K562 (cell line): ENCODE measurements around the gene CCDC13. TPM values are rescaled to one million over a fixed set of nuclear protein-coding genes. Genes with fewer than 3 reads are reported as not detected.

Experiments
- ATAC-seq: fragments of 200-7000 bp; cut with Tn5 transposase; 3 replicates; pipeline ENCODE4 v1.9.1; 2020; ENCODE audit warnings: moderate library complexity
- BruUV-seq: library from RNA; stranded (reverse); fragments of 400-500 nt; replicated peaks from 2 replicates; lab custom pipeline; 2021; lab: Mats Ljungman, UMichigan
- CTCF ChIA-PET: fragments of 300-600 bp; formaldehyde crosslinking; extraction: SDS; loops from one replicate; lab custom pipeline; 2021; ENCODE audit warnings: low intra/inter-chr PET ratio; lab: Yijun Ruan, JAX
- POLR2A ChIA-PET: fragments of 300-600, 350-650 bp; sonication (Branson Sonifier 250); formaldehyde crosslinking; extraction: SDS; loops from one replicate; lab custom pipeline; 2021; ENCODE audit warnings: antibody characterized with exemption, inconsistent platforms; lab: Yijun Ruan, JAX
- DNase-seq, 4 experiments: peaks; one replicate each; pipeline versions ENCODE4 v3.0.0 to v3.0.0-alpha.2; 2011 to 2018; ENCODE audit warnings: low spot score in 3 of 4, mixed read lengths in 3 of 4; ENCODE audit errors: extremely low read depth in 1 of 4
- FAIRE-seq: peaks from 2 replicates; lab custom pipeline; 2011; peaks lifted over from hg19 to GRCh38; lab: Jason Lieb, UNC
- H2AFZ ChIP-seq: 2 replicates; pipeline ENCODE4 v1.6.0; 2011; ENCODE audit warnings: low read depth, low read length, control low read depth, inconsistent platforms
- H3K27ac ChIP-seq: fragments of 200-600 bp; 3 replicates; pipeline ENCODE4 v1.8.0; 2011; ENCODE audit warnings: low read depth, mild to moderate bottlenecking, control low read depth, inconsistent platforms, low read length, moderate library complexity, mixed read lengths; ENCODE audit errors: extremely low read depth
- H3K27me3 ChIP-seq, 2 experiments: fragments of 300-600 bp in 1 of 2; 2 replicates in 1 of 2; 3 replicates in 1 of 2; pipeline versions ENCODE4 v1.6.0 to v1.8.0; 2011; ENCODE audit warnings: inconsistent platforms in 2 of 2, low read length in 2 of 2, mild to moderate bottlenecking in 1 of 2, mixed read lengths in 1 of 2, moderate library complexity in 1 of 2; ENCODE audit not compliant: control insufficient read depth in 2 of 2, insufficient read depth in 2 of 2
- H3K36me3 ChIP-seq: fragments of 300-600 bp; 3 replicates; pipeline ENCODE4 v1.8.0; 2011; ENCODE audit warnings: mild to moderate bottlenecking, low read length, inconsistent platforms; ENCODE audit not compliant: control insufficient read depth, insufficient read depth
- H3K4me1 ChIP-seq, 2 experiments: fragments of 200-600 bp in 1 of 2; replicated peaks in 1 of 2; 2 replicates in 1 of 2; 3 replicates in 1 of 2; pipeline versions ENCODE4 v1.5.1 to v1.8.0; 2011; ENCODE audit warnings: inconsistent platforms in 2 of 2, low read length in 2 of 2, mild to moderate bottlenecking in 1 of 2, mixed read lengths in 1 of 2, moderate library complexity in 1 of 2; ENCODE audit not compliant: control insufficient read depth in 2 of 2, insufficient read depth in 2 of 2
- H3K4me2 ChIP-seq: 2 replicates; pipeline ENCODE4 v1.6.1; 2011; ENCODE audit warnings: low read length, control low read depth, inconsistent platforms, mixed read lengths; ENCODE audit not compliant: insufficient read depth
- H3K4me3 ChIP-seq: fragments of 200-600 bp; sonication (generic), shearing (Covaris generic); 2 replicates; pipeline ENCODE4 v1.5.1; 2016; ENCODE audit warnings: control low read depth, inconsistent platforms
- H3K79me2 ChIP-seq: fragments of 200-600 bp; 3 replicates; pipeline ENCODE4 v1.8.0; 2011; ENCODE audit warnings: low read length, inconsistent platforms; ENCODE audit not compliant: control insufficient read depth, insufficient read depth
- H3K9ac ChIP-seq, 2 experiments: 2 replicates each; pipeline versions ENCODE4 v1.6.0 to v1.6.1; 2011; ENCODE audit warnings: low read depth in 2 of 2, low read length in 2 of 2, control low read depth in 1 of 2, inconsistent platforms in 1 of 2, mild to moderate bottlenecking in 1 of 2, mixed read lengths in 1 of 2; ENCODE audit not compliant: insufficient read depth in 1 of 2
- H3K9me1 ChIP-seq: one replicate; pipeline ENCODE4 v1.6.0; 2011; ENCODE audit warnings: inconsistent platforms, mild to moderate bottlenecking, low read length, moderate library complexity; ENCODE audit not compliant: control insufficient read depth, insufficient read depth
- H3K9me3 ChIP-seq: replicated peaks from 2 replicates; pipeline ENCODE4 v1.5.1; 2011; ENCODE audit warnings: low read depth, low read length, inconsistent platforms; ENCODE audit not compliant: control insufficient read depth, insufficient read depth
- H4K20me1 ChIP-seq: replicated peaks from 2 replicates; pipeline ENCODE4 v1.6.1; 2011; ENCODE audit warnings: low read length, inconsistent platforms, mixed read lengths; ENCODE audit not compliant: control insufficient read depth, insufficient read depth
- CBX5 ChIP-seq: IDR thresholded peaks from 2 replicates; pipeline ENCODE4 v1.6.1; 2014; ENCODE audit warnings: low read depth, borderline replicate concordance
- DPF2 ChIP-seq: fragments of 450-650 bp; IDR thresholded peaks from 2 replicates; pipeline ENCODE4 v1.6.1; 2016
- ETS1 ChIP-seq: conservative IDR thresholded peaks from 2 replicates; pipeline ENCODE4 v1.6.1; 2011; ENCODE audit warnings: low read depth, mild to moderate bottlenecking, low read length; ENCODE audit not compliant: control insufficient read depth
- HDAC1 ChIP-seq, 2 experiments: fragments of 450-650 bp; IDR thresholded peaks; 2 replicates each; pipeline ENCODE4 v1.6.1; 2016 to 2017; ENCODE audit warnings: inconsistent platforms in 1 of 2, mild to moderate bottlenecking in 1 of 2, moderate library complexity in 1 of 2
- MBD2 ChIP-seq: sonication (generic); IDR thresholded peaks from 2 replicates; pipeline ENCODE4 v1.6.1; 2016; ENCODE audit warnings: low read depth, borderline replicate concordance
- MYC ChIP-seq, 2 experiments: fragments of 250-450 bp in 1 of 2; sonication (Bioruptor Pico) in 1 of 2; IDR thresholded peaks; 2 replicates each; pipeline versions ENCODE4 v1.5.1 to v1.6.1; 2012 to 2021; ENCODE audit warnings: low read depth in 2 of 2, borderline replicate concordance in 1 of 2, improper control_type of control experiment in 1 of 2, low read length in 1 of 2, mild to moderate bottlenecking in 1 of 2, moderate library complexity in 1 of 2
- NCOA1 ChIP-seq: fragments of 450-650 bp; IDR thresholded peaks from 2 replicates; pipeline ENCODE4 v1.6.1; 2016; ENCODE audit warnings: low read depth
- PHF20 ChIP-seq: fragments of 450-650 bp; IDR thresholded peaks from 2 replicates; pipeline ENCODE4 v1.6.1; 2018; ENCODE audit not compliant: partially characterized antibody
- POLR2AphosphoS5 ChIP-seq: IDR thresholded peaks from 2 replicates; pipeline ENCODE4 v1.6.1; 2011; ENCODE audit warnings: mild to moderate bottlenecking, low read depth, low read length, moderate library complexity; ENCODE audit not compliant: control insufficient read depth, insufficient read depth
- PYGO2 ChIP-seq: fragments of 450-650 bp; IDR thresholded peaks from 2 replicates; pipeline ENCODE4 v1.6.1; 2016; ENCODE audit warnings: mild to moderate bottlenecking, missing genetic modification characterization, moderate library complexity, missing compliant biosample characterization
- RAD21 ChIP-seq, 2 experiments: fragments of 250-450 bp in 1 of 2; fragments of 450-650 bp in 1 of 2; sonication (Bioruptor Pico) in 1 of 2; formaldehyde crosslinking in 1 of 2; IDR thresholded peaks in 1 of 2; conservative IDR thresholded peaks in 1 of 2; 2 replicates each; pipeline versions ENCODE4 v1.4.0 to v1.8.0; 2020 to 2022; ENCODE audit warnings: mild to moderate bottlenecking in 2 of 2, moderate library complexity in 1 of 2
- RBM17 ChIP-seq: fragments of 200-400 bp; formaldehyde crosslinking; IDR thresholded peaks from 2 replicates; pipeline ENCODE4 v1.6.1; 2017; ENCODE audit warnings: low read depth, mild to moderate bottlenecking, low read length, borderline replicate concordance
- RFX7 ChIP-seq: fragments of 250-450 bp; sonication (Bioruptor Pico); IDR thresholded peaks from 2 replicates; pipeline ENCODE4 v1.5.1; 2021; ENCODE audit warnings: mild to moderate bottlenecking
- SMARCA4 ChIP-seq: fragments of 450-650 bp; IDR thresholded peaks from 2 replicates; pipeline ENCODE4 v1.6.1; 2016
- SP1 ChIP-seq: sonication (generic); formaldehyde crosslinking; IDR thresholded peaks from 2 replicates; pipeline ENCODE4 v1.8.1; 2022; ENCODE audit warnings: mild to moderate bottlenecking, missing genetic modification reagents
- TRIM25 ChIP-seq: fragments of 450-650 bp; IDR thresholded peaks from 2 replicates; pipeline ENCODE4 v1.7.0; 2016; ENCODE audit warnings: borderline replicate concordance
- ZBTB7A ChIP-seq: IDR thresholded peaks from 2 replicates; pipeline ENCODE4 v1.6.1; 2011; ENCODE audit warnings: low read depth, mild to moderate bottlenecking, low read length, moderate library complexity, borderline replicate concordance; ENCODE audit not compliant: control insufficient read depth
- ZFX ChIP-seq: sonication (generic); formaldehyde crosslinking; IDR thresholded peaks from 2 replicates; pipeline ENCODE4 v1.8.0; 2022; ENCODE audit warnings: mild to moderate bottlenecking, missing genetic modification reagents, moderate library complexity
- ZNF512 ChIP-seq: IDR thresholded peaks from 2 replicates; pipeline ENCODE4 v1.6.1; 2016; ENCODE audit warnings: missing genetic modification characterization, missing compliant biosample characterization
- WGBS: fragments of 100-300 bp; shearing (Covaris generic); methylation state at CpG from one replicate; pipeline ENCODE4 v1.1.6; 2016; ENCODE audit warnings: low coverage, mixed read lengths; ENCODE audit not compliant: insufficient coverage; ENCODE audit errors: missing lambda C conversion rate; 5-methylcytosine and 5-hydroxymethylcytosine counted together
- in situ Hi-C: fragments of 300-500 bp; cut with MboI; formaldehyde crosslinking; loops from 4 replicates; pipeline ENCODE4 v1.15.0; 2018; ENCODE audit warnings: inconsistent platforms, mixed read lengths
- intact Hi-C: fragments of 100-400 bp; cut with micrococcal nuclease; formaldehyde crosslinking; loops from 2 replicates; pipeline ENCODE4 v1.14.2; 2022
- polyA plus RNA-seq, 8 experiments: library from polyadenylated mRNA; depleted of rRNA in 4 of 8; stranded (reverse) in 5 of 8; unstranded in 3 of 8; fragments of >200 nt; fragmentation: Nextera tagmentation in 2 of 8; fragmentation: Illumina TruSeq in 1 of 8; extraction: Ambion mirVana in 2 of 8; extraction: Trizol in 1 of 8; gene quantifications; 2 replicates each; pipeline versions ENCODE4 v1.2.1 to v1.2.3, GENCODE V29; 2011 to 2014; ENCODE audit warnings: inconsistent platforms in 1 of 8, missing spikeins in 1 of 8
- total RNA-seq, 7 experiments: library from RNA; depleted of rRNA in 6 of 7; stranded (reverse); fragments of >200 nt in 6 of 7; fragmentation: Illumina TruSeq in 2 of 7; extraction: Trizol in 2 of 7; gene quantifications; 2 replicates each; pipeline versions ENCODE4 v1.2.1 to v1.2.3, GENCODE V29; 2011 to 2021; ENCODE audit warnings: low replicate concordance in 1 of 7

CCDC13 gene
- total and polyA plus RNA-seq, 9 of the 15 experiments (the other 6 are each of a cell fraction or from before 2014, with no cell fraction given): 0.20 to 0.70 (median 0.48) TPM; not detected in 2

GRCh38 chr3:42734263-42734860, 38.7 kb downstream of the CCDC13 start:
- Histone ChIP-seq H3K36me3 (no peaks in the 10 kb centered on the region), H3K27me3 (peaks cover 23 to 30% of the 10 kb centered on the region in 2 experiments; a peak in 4 of 5 replicates), H3K9me3 (no peaks in the 10 kb centered on the region), H3K79me2 (no peaks in the 10 kb centered on the region), H2AFZ (no peak overlapping the region), H3K27ac (no peak overlapping the region), H3K4me3 (no peak overlapping the region), H3K9me1 (no peaks in the 10 kb centered on the region), H3K4me2 (no peak overlapping the region), H4K20me1 (no peaks in the 10 kb centered on the region; the same call in 1 of the 2 replicates), H3K9ac (no peak overlapping the region), H3K4me1 (no peaks in the 10 kb centered on the region)
- FAIRE-seq (no peak), DNase-seq (no peak), ATAC-seq (no peak; the same call in 2 of the 3 replicates)
- no TSS peak for BruUV-seq
- 4% methylated on average over 6 of the region's 6 CpGs for WGBS
- in situ Hi-C loops (no loop called here), intact Hi-C loops (no loop called here)
- CTCF ChIA-PET: no interaction called here
- POLR2A ChIA-PET: interaction anchor here (0.6 kb wide), 1 partner anchor 12 kb away, joined by 3 read pairs; no protein-coding TSS in a partner anchor
- TF ChIP-seq DPF2 (no peak), ZFX (CRISPR knock-in tag) (no peak), ETS1 (no peak), ZNF512 (tag) (no peak), MYC (IDR thresholded peaks at IDR 0.05; ENCODE audit: low read depth, low read length) (no peak), MYC (CRISPR knock-in tag; IDR thresholded peaks at IDR 0.05; ENCODE audit: borderline replicate concordance, low read depth) (no peak), SP1 (no peak), TRIM25 (no peak), RAD21 (CRISPR knock-in tag; conservative IDR thresholded peaks at IDR 0.05 in 1 of 2, IDR thresholded peaks at IDR 0.05 in 1 of 2) (no peak), HDAC1 (IDR thresholded peaks at IDR 0.05) (no peak), MBD2 (no peak), PYGO2 (tag) (no peak), SMARCA4 (no peak), PHF20 (no peak), CBX5 (no peak), RFX7 (CRISPR knock-in tag) (no peak), RBM17 (no peak), ZBTB7A (no peak), POLR2AphosphoS5 (no peak), NCOA1 (no peak)
